ENCODE data around the gene UGT2B7.

GRCh38 chr4:69051576-69051943 is 44.7 kb upstream of the UGT2B7 start:
- TF ChIP-seq CTCF (IDR thresholded peaks at IDR 0.05) (no peak), POLR2A (IDR thresholded peaks at IDR 0.05) (no peak)
